HEK293 (cell line): ENCODE measurements around the gene CD96.

ENCODE experiments used
- CTCF ChIA-PET: fragments of 350-600 bp; formaldehyde crosslinking; extraction: SDS; loops from one replicate; lab custom pipeline; 2021; ENCODE audit warnings: antibody characterized with exemption; lab: Yijun Ruan, JAX
- POLR2A ChIA-PET: fragments of 300-600 bp; formaldehyde crosslinking; extraction: SDS; loops from one replicate; lab custom pipeline; 2020; ENCODE audit warnings: antibody characterized with exemption, inconsistent platforms; lab: Yijun Ruan, JAX
- H3K27ac ChIP-seq: fragments of 200-500 bp; sonication (Bioruptor generic); 2 replicates; pipeline ENCODE4 v1.5.1; 2014; ENCODE audit warnings: low read depth, low read length, control low read depth, inconsistent platforms; ENCODE audit errors: extremely low read depth
- H3K36me3 ChIP-seq, 2 experiments: fragments of 200-500 bp in 1 of 2; sonication (Bioruptor generic) in 1 of 2; 1 replicate in 1 of 2; 2 replicates in 1 of 2; pipeline ENCODE4 v1.5.1; 2014 to 2017; ENCODE audit warnings: inconsistent platforms in 2 of 2, low read length in 2 of 2; ENCODE audit not compliant: control insufficient read depth in 2 of 2, insufficient read depth in 1 of 2
- H3K4me1 ChIP-seq: fragments of 200-500 bp; sonication (Bioruptor generic); 2 replicates; pipeline ENCODE4 v1.5.1; 2014; ENCODE audit warnings: mild to moderate bottlenecking, low read length, inconsistent platforms; ENCODE audit not compliant: control insufficient read depth, insufficient read depth
- H3K4me3 ChIP-seq: 2 replicates; pipeline ENCODE4 v1.5.1; 2011; ENCODE audit warnings: low read depth, mild to moderate bottlenecking, control low read depth, low read length, moderate library complexity
- H3K9me3 ChIP-seq: fragments of 200-500 bp; sonication (Bioruptor generic); 2 replicates; pipeline ENCODE4 v1.5.1; 2014; ENCODE audit warnings: low read depth, low read length, inconsistent platforms; ENCODE audit not compliant: control insufficient read depth, insufficient read depth
- BCL11B ChIP-seq: fragments of 450-650 bp; formaldehyde crosslinking; IDR thresholded peaks from 2 replicates; pipeline ENCODE4 v1.5.1; 2016; ENCODE audit warnings: low read depth, missing biosample characterization, missing genetic modification characterization
- BCL6B ChIP-seq: fragments of 450-650 bp; formaldehyde crosslinking; IDR thresholded peaks from 2 replicates; pipeline ENCODE4 v1.5.1; 2017; ENCODE audit warnings: missing biosample characterization, missing genetic modification characterization
- KLF1 ChIP-seq: fragments of 450-650 bp; formaldehyde crosslinking; IDR thresholded peaks from 2 replicates; pipeline ENCODE4 v1.5.1; 2016; ENCODE audit warnings: missing biosample characterization, missing genetic modification characterization
- KLF17 ChIP-seq: fragments of 450-650 bp; formaldehyde crosslinking; IDR thresholded peaks from 2 replicates; pipeline ENCODE4 v1.5.1; 2016; ENCODE audit warnings: missing biosample characterization, missing genetic modification characterization
- KLF7 ChIP-seq: fragments of 450-650 bp; formaldehyde crosslinking; IDR thresholded peaks from 2 replicates; pipeline ENCODE4 v1.5.1; 2016; ENCODE audit warnings: missing biosample characterization, missing genetic modification characterization, borderline replicate concordance
- MEIS1 ChIP-seq: sonication (generic); formaldehyde crosslinking; IDR thresholded peaks from 2 replicates; pipeline ENCODE4 v1.8.1; 2022; ENCODE audit warnings: missing genetic modification reagents, mild to moderate bottlenecking, borderline replicate concordance
- PBX3 ChIP-seq: sonication (generic); formaldehyde crosslinking; IDR thresholded peaks from 2 replicates; pipeline ENCODE4 v1.8.1; 2022; ENCODE audit warnings: mild to moderate bottlenecking, moderate library complexity, missing genetic modification reagents
- SCRT1 ChIP-seq: fragments of 450-650 bp; formaldehyde crosslinking; IDR thresholded peaks from 2 replicates; pipeline ENCODE4 v1.5.1; 2016; ENCODE audit warnings: missing biosample characterization, missing genetic modification characterization, borderline replicate concordance
- SCRT2 ChIP-seq: fragments of 450-650 bp; formaldehyde crosslinking; IDR thresholded peaks from 2 replicates; pipeline ENCODE4 v1.5.1; 2016; ENCODE audit warnings: missing biosample characterization, missing genetic modification characterization
- SP7 ChIP-seq: fragments of 450-650 bp; formaldehyde crosslinking; IDR thresholded peaks from 2 replicates; pipeline ENCODE4 v1.5.1; 2016; ENCODE audit warnings: missing biosample characterization, missing genetic modification characterization
- ZBTB44 ChIP-seq: fragments of 450-650 bp; IDR thresholded peaks from 2 replicates; pipeline ENCODE4 v1.5.1; 2018; ENCODE audit warnings: missing biosample characterization, mild to moderate bottlenecking, missing genetic modification characterization
- ZFHX2 ChIP-seq: fragments of 450-650 bp; formaldehyde crosslinking; conservative IDR thresholded peaks from 2 replicates; pipeline ENCODE4 v1.5.1; 2016; ENCODE audit warnings: missing biosample characterization, missing genetic modification characterization
- ZFP3 ChIP-seq: fragments of 450-650 bp; formaldehyde crosslinking; IDR thresholded peaks from 2 replicates; pipeline ENCODE4 v1.5.1; 2016; ENCODE audit warnings: low read depth, missing biosample characterization, missing genetic modification characterization
- ZNF133 ChIP-seq: fragments of 450-650 bp; formaldehyde crosslinking; IDR thresholded peaks from 2 replicates; pipeline ENCODE4 v1.5.1; 2016; ENCODE audit warnings: missing biosample characterization, missing genetic modification characterization
- ZNF16 ChIP-seq: fragments of 450-650 bp; formaldehyde crosslinking; IDR thresholded peaks from 2 replicates; pipeline ENCODE4 v1.5.1; 2016; ENCODE audit warnings: low read depth, missing biosample characterization, missing genetic modification characterization
- ZNF214 ChIP-seq: fragments of 450-650 bp; formaldehyde crosslinking; IDR thresholded peaks from 2 replicates; pipeline ENCODE4 v1.5.1; 2017; ENCODE audit warnings: missing biosample characterization, mild to moderate bottlenecking, missing genetic modification characterization, borderline replicate concordance
- ZNF311 ChIP-seq: fragments of 450-650 bp; formaldehyde crosslinking; IDR thresholded peaks from 2 replicates; pipeline ENCODE4 v1.5.1; 2017; ENCODE audit warnings: missing biosample characterization, missing genetic modification characterization, borderline replicate concordance
- ZNF394 ChIP-seq: fragments of 450-650 bp; formaldehyde crosslinking; IDR thresholded peaks from 2 replicates; pipeline ENCODE4 v1.5.1; 2016; ENCODE audit warnings: missing biosample characterization, missing genetic modification characterization, mild to moderate bottlenecking, moderate library complexity, borderline replicate concordance
- ZNF473 ChIP-seq: fragments of 450-650 bp; formaldehyde crosslinking; IDR thresholded peaks from 2 replicates; pipeline ENCODE4 v1.5.1; 2017; ENCODE audit warnings: missing biosample characterization, missing genetic modification characterization
- ZNF560 ChIP-seq: fragments of 450-650 bp; formaldehyde crosslinking; IDR thresholded peaks from 2 replicates; pipeline ENCODE4 v1.5.1; 2017; ENCODE audit warnings: missing biosample characterization, missing genetic modification characterization, borderline replicate concordance
- ZNF580 ChIP-seq: fragments of 450-650 bp; formaldehyde crosslinking; IDR thresholded peaks from 2 replicates; pipeline ENCODE4 v1.5.1; 2016; ENCODE audit warnings: missing biosample characterization, missing genetic modification characterization
- ZNF692 ChIP-seq: fragments of 450-650 bp; formaldehyde crosslinking; IDR thresholded peaks from 2 replicates; pipeline ENCODE4 v1.5.1; 2016; ENCODE audit warnings: missing biosample characterization, missing genetic modification characterization
- ZNF768 ChIP-seq: fragments of 450-650 bp; formaldehyde crosslinking; IDR thresholded peaks from 2 replicates; pipeline ENCODE4 v1.5.1; 2018; ENCODE audit warnings: missing biosample characterization, mild to moderate bottlenecking, missing genetic modification characterization
- ZSCAN18 ChIP-seq: fragments of 450-650 bp; formaldehyde crosslinking; IDR thresholded peaks from 2 replicates; pipeline ENCODE4 v1.5.1; 2016; ENCODE audit warnings: missing biosample characterization, missing genetic modification characterization
- ZSCAN4 ChIP-seq: fragments of 450-650 bp; formaldehyde crosslinking; IDR thresholded peaks from 2 replicates; pipeline ENCODE4 v1.5.1; 2017; ENCODE audit warnings: missing biosample characterization, missing genetic modification characterization

CD96 gene

GRCh38 chr3:111619833-111620232 is 77.8 kb downstream of the CD96 start (continued):
- TF ChIP-seq ZSCAN18 (no peak), KLF1 (tag by site-specific recombination) (no peak)
- TF ChIP-seq, all 188 proteins: peak for 0

- ChIA-PET POLR2A (no interaction called here), CTCF (interaction anchor here (1.1 kb wide), 1 partner anchor 10 kb away, joined by 3 read pairs; no protein-coding TSS in a partner anchor)
- H3K4me1 ChIP-seq = no peaks in the 10 kb centered on the region
- no peak for TF ChIP-seq ZNF692 (tag by site-specific recombination)
- no peak for TF ChIP-seq ZNF394 (tag by site-specific recombination)
- no peak for TF ChIP-seq MEIS1 (CRISPR knock-in tag)
- TF ChIP-seq SCRT2 (tag by site-specific recombination) = no peak
- no peak for TF ChIP-seq KLF7
- TF ChIP-seq KLF1 (tag by site-specific recombination) = no peak
- no peak for TF ChIP-seq ZSCAN4 (tag by site-specific recombination)
- TF ChIP-seq SCRT1 = no peak
- TF ChIP-seq BCL11B = no peak
- TF ChIP-seq ZFHX2 (tag by site-specific recombination) = no peak
- TF ChIP-seq KLF17 = no peak
- H3K36me3 ChIP-seq = no peaks in the 10 kb centered on the region
- no peak overlapping the region for H3K27ac ChIP-seq
- H3K9me3 ChIP-seq = no peaks in the 10 kb centered on the region
- no peak overlapping the region for H3K4me3 ChIP-seq
Measured at GRCh38 chr3:111621535-111621934, 79.5 kb downstream of the CD96 start.

- H3K27ac ChIP-seq = no peak overlapping the region
- H3K9me3 ChIP-seq = no peaks in the 10 kb centered on the region
- no peak overlapping the region for H3K4me3 ChIP-seq
- no peaks in the 10 kb centered on the region for H3K4me1 ChIP-seq
- CTCF ChIA-PET = no interaction called here
- H3K36me3 ChIP-seq = no peaks in the 10 kb centered on the region
- POLR2A ChIA-PET = no interaction called here
- TF ChIP-seq SP7 (tag by site-specific recombination) (no peak), ZNF214 (tag by site-specific recombination) (no peak), ZNF580 (tag by site-specific recombination) (no peak), ZNF560 (tag by site-specific recombination) (no peak), ZNF133 (tag by site-specific recombination) (no peak), ZFP3 (tag by site-specific recombination) (no peak), ZNF473 (no peak), ZNF311 (no peak), BCL6B (tag by site-specific recombination) (no peak), ZNF768 (tag by site-specific recombination) (no peak), PBX3 (CRISPR knock-in tag) (no peak), ZBTB44 (no peak), ZNF394 (tag by site-specific recombination) (no peak), ZNF16 (tag by site-specific recombination) (no peak)
Measured at GRCh38 chr3:111627092-111627491, 85.1 kb downstream of the CD96 start.
